ENCODE measurements around the gene STX8.
A peak's percentile ranks its signal among the peaks of the same experiment; 100 is the strongest.
"Not testable (repeated sequence)": the region's sequence is repeated elsewhere in the genome, so short reads cannot be mapped to it uniquely, and the experiment has no call there.

Gene STX8

GRCh38 chr17:9568004-9568403, 7.6 kb downstream of the STX8 start (continued):
- TF ChIP-seq ZBTB10 (tag by site-specific recombination; IDR thresholded peaks at IDR 0.05) (no peak), HOXD13 (CRISPR knock-in tag; IDR thresholded peaks at IDR 0.05; ENCODE audit: borderline replicate concordance) (no peak), ZNF292 (tag by site-specific recombination; IDR thresholded peaks at IDR 0.05; ENCODE audit: borderline replicate concordance, low read depth) (no peak), PATZ1 (tag by site-specific recombination; IDR thresholded peaks at IDR 0.05) (no peak), ZNF843 (tag by site-specific recombination; IDR thresholded peaks at IDR 0.05) (peak; percentile 63), PRDM6 (tag by site-specific recombination; IDR thresholded peaks at IDR 0.05) (peak; percentile 87), ZNF76 (tag by site-specific recombination; IDR thresholded peaks at IDR 0.05; ENCODE audit: borderline replicate concordance, low read depth) (no peak), ZNF169 (tag by site-specific recombination; IDR thresholded peaks at IDR 0.05) (no peak), GFI1B (tag by site-specific recombination; IDR thresholded peaks at IDR 0.05) (no peak), ZNF610 (tag by site-specific recombination; IDR thresholded peaks at IDR 0.05; ENCODE audit: borderline replicate concordance) (no peak), ZNF48 (tag by site-specific recombination; IDR thresholded peaks at IDR 0.05) (no peak), GLIS2 (tag by site-specific recombination; IDR thresholded peaks at IDR 0.05) (no peak), SP7 (tag by site-specific recombination; IDR thresholded peaks at IDR 0.05) (peak; percentile 63), ZSCAN16 (tag by site-specific recombination; IDR thresholded peaks at IDR 0.05) (no peak), ZNF558 (tag by site-specific recombination; IDR thresholded peaks at IDR 0.05) (no peak), SP3 (tag by site-specific recombination; IDR thresholded peaks at IDR 0.05) (0 out of 2 replicates have a peak, but pooled peaks have one; percentile 21), ZNF639 (tag by site-specific recombination; IDR thresholded peaks at IDR 0.05) (peak; percentile 78), FEZF1 (tag by site-specific recombination; IDR thresholded peaks at IDR 0.05) (peak; percentile 40)

- peaks cover 31% of the 10 kb centered on the region for H3K4me1 ChIP-seq (ENCODE audit: control insufficient read depth, insufficient read depth, low read length)
- peaks cover 4 to 11% of the 10 kb centered on the region in 2 experiments for H3K36me3 ChIP-seq (ENCODE audit: control insufficient read depth in 2 of 2, insufficient read depth in 1 of 2, low read length in 2 of 2)
- TF ChIP-seq ZNF146 (tag by site-specific recombination; IDR thresholded peaks at IDR 0.05) = peak; percentile 99
- TF ChIP-seq ZNF580 (tag by site-specific recombination; IDR thresholded peaks at IDR 0.05) = peak; percentile 73; the same call in 1 of the 2 replicates
- not testable (repeated sequence) for H3K4me3 ChIP-seq (ENCODE audit: low read depth, low read length); H3K27ac ChIP-seq (ENCODE audit: extremely low read depth, low read depth, low read length); H3K9me3 ChIP-seq (ENCODE audit: control insufficient read depth, insufficient read depth, low read depth, low read length)
- ChIA-PET CTCF (interaction anchor here (0.6 to 0.8 kb wide), 2 partner anchors 11 to 202 kb away, joined by 3 read pairs; no protein-coding TSS in a partner anchor), POLR2A (interaction anchor here (3.6 kb wide), 1 partner anchor 9 kb away, joined by 16 read pairs; the partner anchor contains the start of genes CFAP52 and STX8)
Observed at GRCh38 chr17:9566739-9567138, 8.9 kb downstream of the STX8 start.

Measured in HEK293 (cell line).